ENCODE results near the gene PLEKHG5.
"Not testable (repeated sequence)": the region's sequence is repeated elsewhere in the genome, so short reads cannot be mapped to it uniquely, and the experiment has no call there.

Gene PLEKHG5

DNA sequence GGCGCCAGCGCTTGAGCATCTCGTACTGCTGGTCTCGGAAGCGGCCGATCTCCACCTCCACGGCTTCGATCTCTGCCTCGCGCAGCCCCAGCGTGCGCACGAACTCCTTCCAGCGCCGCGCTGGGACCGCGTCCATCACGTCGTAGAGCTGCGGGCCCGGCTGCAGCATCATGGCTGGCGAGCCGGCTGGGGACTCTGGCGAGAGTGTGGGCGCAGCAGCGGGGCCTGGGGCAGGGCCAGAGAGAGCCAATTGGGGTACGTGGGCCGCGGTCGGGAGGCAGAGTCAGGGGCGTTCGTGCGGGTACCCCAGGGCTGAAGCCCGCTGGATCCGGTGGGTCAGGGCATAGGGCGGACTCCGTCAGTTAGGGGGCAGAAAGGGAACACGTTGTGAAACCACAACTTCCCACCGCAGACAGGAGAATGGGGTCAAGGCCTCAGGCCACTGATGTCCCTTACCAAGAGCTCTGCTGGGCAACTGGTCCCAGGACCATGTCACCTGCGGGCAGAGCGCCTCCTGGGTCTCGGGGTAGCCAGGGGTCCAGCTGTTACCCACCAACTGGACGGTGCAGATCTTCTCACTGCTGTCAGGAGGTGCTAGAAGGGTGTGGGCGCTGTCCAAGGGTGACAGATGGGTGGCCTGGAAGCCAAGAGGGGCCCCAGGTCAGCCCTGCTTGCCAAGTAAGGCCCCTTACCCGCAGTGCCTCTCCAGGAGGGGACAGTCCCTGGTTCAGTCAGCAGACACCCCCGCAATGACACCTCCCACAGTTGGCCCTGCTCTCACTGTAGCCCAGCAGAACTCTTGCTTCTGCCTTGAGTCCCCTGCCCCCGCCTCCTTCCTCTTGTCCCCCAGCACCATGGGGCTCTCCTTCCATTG lies 29.7 kb downstream of the PLEKHG5 start:
- no peak for DNase-seq

DNA sequence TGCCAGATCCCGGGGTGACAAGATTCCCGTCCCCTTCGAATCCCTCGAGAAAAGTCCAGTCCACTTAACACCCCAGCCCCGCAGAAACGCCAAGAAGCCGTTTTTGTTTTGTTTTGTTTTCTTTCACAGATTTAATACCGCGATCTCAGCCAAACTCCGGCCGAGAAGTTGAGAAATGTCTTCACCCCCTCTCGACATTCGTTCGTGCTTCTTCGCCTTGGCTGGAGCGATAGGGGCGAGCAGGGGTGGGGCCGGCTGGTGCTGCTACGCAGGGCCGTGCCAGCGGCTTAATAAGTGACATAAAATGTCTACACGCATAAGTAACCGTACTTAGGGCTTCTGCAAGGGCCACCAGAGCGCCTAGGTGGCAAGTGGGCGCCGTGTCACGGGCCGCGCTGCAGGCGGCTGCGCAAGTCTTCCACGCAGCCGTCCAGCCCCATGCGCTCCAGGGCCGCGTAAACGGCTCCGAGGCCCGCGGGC lies 30.4 kb downstream of the PLEKHG5 start:
- DNase-seq = no peak

DNA sequence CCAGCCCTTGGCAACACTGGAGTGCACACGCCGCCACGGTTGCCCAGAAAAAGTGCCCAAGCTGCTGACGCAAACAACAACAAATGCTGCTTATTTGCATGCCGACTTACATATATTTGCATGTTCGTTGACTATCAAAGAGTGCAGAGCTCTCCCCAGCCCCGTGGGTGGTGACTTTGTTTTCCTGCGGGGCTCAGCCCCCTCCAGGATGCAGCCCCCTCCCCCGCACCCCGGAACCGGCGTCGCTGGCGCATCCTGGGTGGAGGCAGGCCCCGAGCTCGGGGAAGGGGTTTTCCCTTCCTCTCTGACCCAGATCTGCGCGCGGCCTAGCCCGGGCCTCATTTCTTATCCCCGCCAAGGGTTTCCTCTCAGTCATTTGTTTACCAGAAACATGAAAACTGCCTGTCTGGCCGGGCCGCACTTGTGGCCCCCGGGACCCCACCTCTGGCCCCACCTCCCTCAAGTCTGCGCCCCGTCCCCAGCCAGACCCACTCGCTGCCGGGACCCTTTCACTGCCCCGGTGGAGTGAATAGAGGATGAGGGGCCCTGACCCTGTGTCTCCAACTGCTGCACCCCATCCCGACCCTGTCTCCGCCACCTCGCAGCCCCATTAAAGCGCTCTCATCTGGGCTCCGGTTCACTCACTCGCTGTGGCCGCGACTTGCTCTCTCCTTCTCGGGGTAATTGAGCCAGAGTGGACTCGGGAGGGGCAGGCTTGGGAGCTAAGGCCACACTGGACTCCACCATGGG lies 31.0 kb downstream of the PLEKHG5 start:
- DNase-seq = no peak

DNA sequence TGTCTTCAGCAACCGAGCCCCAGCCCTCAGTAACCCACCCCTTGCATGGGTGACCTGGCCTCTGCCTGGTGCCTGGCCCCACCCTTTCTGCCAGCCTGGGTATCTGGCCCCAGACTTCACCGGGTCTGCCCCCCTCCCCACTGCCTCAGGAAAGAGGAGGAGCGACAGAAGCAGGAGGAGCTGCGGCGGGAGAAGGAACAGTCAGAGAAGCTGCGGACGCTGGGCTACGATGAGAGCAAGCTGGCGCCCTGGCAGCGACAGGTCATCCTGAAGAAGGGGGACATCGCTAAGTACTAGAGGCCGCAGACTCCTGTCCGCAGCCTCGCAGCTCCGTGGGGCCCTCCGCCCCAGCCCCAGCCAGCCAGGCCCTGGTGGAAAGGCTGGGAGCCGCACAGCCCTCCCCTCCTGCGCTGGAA lies 31.6 kb downstream of the PLEKHG5 start:
- DNase-seq = no peak

DNA sequence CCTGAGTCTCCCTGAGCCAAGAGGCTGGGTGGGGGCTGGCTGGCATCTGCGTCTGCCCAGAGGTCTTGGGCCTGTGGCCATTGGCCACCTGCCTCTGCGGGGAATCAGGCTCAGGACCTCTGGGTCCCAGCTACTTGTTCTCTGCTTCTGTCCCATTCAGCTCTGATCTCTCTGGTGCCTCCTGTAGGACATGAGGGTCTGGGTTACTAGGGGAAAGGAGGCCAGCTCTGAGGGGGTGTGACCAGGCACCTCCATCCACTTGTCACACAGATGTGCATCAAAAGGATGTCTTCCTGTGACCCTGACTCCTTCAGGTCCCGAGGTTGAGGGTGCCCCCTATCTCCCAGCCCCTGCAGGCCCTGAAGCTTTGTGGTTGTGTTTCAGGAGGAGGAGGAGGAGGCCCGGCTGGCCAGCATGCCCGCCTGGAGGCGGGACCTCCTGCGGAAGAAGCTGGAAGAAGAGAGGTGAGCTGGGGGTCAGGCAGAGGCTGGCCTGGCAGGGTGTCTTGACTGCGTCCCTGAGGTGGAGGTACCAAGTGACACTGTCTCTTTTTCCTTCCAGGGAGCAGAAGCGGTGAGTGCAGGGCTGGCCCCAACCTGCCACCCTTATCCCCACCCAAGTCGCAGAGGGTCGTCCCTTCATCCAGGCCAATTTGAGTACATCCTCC lies 34.5 kb downstream of the PLEKHG5 start:
- no peak for DNase-seq

DNA sequence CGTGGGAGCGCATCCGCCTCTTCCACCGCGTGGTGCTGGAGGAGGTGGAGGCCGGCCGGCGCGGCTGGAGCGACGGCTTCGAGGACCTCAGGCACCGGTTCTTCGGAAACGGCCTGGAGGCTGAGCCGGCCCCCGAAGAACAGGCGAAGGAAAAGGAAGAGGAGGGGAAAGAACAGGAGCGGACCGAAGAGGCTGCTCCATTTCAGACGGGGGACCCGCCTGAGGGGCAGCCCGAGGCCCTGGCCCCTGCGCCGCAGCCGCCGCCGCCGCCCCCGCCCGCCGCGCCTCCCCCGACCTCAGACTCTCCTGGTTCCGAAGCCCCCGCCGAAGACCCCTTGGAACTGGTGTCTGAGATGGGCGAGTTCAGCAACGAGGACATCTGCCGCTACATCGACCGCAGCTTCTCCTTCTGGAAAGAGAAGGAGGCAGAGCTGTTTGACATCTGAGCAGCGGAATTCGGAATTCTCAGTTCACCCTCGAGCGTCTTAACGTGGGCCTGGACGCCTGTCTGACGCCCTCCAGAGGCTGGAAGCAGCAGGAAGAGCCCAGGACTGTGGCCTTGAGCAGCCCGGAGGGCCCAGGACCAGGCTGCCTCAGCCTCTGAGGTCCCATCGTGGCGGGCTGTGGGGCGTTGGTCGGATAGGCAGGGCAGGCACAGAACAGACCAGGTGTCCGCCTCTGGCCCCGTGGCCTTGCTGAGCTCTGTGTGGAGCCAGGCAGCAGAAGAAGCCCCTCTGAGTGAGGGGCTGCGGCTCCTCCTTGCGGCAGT lies 35.5 kb downstream of the PLEKHG5 start:
- DNase-seq = not testable (repeated sequence)

DNA sequence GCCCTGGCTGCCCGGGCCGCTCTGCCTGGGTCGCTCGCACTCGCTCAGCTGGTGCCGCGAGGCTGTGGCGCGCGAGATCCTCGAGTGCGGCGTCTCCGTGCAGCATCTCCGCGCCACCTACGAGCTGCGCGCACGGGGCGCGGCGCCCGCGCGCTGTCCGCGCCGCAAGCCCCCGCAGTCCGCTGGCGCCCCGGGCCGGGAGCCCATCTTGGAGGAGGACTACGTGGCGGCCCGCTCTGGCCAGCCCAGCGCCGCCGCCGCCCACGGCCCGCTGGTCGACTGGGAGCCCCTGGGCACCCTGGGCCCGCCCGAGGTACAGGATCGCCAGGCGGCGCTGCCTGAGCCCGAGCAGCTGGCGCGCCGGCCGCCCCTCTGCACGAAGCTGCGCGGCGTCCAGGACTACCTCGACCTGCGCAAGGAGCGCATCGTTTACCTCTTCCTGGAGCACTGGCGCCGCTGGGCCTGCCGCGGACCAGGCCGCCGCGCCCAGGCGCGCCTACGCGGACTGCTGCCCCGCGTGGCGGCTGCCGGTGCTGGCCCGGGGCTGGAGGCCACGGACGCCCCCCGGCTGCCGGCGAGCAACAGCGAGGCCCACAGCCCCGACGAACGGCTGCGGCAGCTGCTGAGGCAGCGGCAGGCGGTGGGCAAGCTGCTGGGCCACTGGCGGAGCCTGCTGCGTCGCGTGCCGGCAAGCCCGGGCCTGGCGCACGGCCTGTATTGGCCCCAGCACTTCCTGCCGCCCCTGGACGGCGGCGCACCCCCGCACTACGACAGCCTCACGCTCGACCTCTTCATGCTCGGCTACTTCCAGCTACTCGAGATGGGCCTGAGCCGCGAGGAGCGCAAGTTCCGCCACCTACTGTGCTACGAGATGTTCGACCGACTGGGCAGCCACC lies 36.4 kb downstream of the PLEKHG5 start:
- DNase-seq = no peak

DNA sequence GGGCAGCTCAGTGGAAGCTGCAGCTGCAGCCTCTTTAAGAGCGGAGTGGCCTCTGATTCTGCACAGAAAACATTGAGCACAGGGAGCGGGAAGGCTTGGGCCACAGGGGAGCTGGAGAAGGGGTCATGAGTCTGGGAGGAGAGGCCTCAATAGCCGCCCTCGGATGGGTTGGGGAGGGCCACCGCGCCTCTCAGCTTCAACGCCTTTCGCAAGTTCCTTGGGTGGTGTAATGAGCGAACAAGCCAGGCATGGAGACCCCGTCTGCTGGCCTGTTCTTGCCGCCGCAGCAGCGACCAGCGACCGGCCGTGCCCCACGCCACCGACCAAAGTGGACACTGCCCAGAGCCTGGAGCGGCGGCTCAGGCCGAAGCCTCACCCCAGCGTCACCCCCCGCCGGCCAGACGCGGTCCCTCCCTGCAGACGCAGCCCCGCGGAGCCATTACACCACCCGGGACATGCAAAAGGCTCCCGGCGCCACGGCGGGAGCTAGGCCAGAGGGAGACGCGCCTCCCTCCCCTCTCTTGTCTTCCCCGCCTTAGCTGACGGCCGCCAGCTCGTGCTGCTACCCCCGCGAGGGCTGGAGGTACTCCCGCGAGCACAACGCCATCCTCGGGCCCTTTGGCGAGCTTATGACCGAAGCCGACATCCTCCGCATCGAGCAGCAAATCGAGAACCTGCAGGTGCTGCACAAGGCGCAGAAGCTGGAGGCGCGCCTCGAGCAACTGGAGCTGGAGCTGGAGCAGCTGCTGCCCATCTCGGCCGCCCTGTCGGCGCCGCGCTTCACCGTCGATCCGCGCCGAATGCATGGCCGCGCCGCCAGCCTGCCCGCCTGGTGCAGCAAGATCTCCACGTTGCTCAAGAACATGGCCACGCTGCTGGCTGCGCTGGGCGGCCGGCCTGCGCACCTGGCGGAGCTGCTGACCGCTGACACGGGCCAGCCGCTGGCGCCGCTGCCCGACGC lies 37.3 kb downstream of the PLEKHG5 start:
- not testable (repeated sequence) for DNase-seq

DNA sequence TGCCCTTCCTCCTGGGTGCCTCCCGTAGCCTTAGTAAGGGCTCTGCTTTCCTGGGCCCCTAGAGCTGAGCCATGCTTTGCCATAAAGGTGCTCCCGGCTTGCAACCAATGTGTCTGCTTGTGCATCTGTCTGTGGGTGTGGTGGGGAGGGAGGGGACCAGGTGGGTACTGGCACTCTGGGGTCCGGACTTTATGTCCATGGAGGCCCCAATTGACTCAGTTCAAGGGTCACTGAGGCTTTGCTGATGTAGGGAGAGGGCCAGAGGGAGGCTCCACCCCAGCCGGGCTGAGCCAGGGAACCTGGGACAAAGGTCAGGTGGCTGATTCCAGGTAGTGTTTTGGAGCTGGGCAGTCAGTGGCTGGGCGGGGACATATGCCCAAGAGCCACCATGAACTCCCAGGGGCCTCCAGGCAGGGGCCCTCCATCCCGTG lies 40.5 kb downstream of the PLEKHG5 start:
- DNase-seq = no peak

DNA sequence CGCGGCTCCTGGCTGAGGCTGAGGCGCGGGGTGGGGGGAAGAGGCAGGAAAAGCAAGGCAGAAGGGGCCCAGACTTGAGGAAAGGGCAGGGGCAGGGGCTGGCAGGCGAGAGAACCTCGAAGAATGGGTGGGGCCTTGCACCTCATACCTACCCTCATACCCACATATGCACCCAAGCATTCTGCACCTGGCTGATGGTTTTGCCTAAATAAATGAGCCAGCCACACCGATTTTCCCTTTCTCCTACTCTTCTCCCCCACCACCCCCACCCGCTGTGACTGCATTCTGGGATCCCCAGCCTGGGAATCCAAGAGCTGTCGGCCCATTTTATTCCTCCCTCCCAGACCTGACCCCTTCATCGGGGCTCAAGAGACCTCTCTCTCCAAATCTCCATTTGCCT lies 41.0 kb downstream of the PLEKHG5 start:
- not testable (repeated sequence) for DNase-seq

DNA sequence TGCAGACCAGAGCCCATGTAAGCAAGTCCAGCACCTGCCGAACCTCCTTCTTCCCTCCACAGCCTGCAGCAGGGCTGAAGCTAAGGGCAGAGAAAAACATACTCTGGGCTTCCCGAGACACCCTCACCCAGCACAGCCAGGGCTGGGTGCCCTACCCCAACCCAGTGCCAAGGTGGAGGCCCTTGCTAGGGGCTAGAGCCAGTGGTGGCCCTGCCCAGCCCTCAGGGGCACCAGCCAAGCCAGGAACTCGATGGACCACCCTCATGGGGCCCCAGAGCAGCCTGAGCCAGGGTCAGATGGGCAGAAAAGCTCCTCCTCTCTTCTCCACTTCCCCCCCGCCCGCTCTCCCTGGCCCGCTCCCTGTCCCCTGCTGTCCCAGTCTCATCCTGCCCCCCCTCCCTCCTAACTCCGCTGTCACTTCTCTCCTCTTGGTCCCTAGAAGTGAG lies 41.4 kb downstream of the PLEKHG5 start:
- no peak for DNase-seq

DNA sequence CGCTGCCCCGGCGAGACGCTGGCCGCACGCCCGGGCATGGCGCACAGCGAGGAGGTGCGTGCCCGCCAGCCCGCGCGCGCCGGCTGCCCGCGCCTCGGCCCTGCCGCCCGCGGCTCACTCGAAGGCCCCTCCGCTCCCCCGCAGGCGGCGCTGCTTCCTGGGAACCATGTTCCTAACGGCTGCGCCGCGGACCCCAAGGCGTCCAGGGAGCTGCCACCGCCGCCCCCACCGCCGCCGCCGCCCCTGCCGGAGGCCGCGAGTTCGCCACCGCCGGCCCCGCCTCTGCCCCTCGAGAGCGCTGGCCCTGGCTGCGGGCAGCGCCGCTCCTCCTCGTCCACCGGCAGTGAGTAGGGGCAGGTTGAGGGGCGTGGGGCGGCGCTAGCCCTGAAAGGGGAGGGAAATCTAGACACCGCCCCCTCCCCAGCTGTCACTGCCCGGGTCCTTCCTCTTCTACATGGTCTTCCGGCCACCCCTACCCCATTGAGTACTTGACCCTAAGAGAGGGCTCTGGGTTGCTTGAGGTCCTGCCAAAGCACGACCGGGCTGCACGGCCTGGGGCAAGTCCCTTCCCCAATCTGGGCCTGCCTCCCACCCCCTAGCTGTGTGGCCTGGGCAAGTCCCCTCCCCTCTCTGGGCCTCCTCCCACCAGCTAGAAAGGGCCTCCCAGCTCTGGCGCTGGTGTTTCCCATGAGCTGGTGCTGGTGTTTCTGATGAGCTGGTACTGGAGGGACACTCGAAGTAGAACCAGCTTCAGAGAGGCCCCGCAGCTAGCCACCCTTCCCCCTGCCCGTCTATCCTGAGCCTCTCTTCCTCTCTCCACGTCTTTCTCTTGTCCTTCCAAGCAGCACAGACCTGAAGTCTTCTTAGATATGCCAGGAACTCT lies 42.5 kb downstream of the PLEKHG5 start:
- peak; percentile 47 to 74 for DNase-seq

DNA sequence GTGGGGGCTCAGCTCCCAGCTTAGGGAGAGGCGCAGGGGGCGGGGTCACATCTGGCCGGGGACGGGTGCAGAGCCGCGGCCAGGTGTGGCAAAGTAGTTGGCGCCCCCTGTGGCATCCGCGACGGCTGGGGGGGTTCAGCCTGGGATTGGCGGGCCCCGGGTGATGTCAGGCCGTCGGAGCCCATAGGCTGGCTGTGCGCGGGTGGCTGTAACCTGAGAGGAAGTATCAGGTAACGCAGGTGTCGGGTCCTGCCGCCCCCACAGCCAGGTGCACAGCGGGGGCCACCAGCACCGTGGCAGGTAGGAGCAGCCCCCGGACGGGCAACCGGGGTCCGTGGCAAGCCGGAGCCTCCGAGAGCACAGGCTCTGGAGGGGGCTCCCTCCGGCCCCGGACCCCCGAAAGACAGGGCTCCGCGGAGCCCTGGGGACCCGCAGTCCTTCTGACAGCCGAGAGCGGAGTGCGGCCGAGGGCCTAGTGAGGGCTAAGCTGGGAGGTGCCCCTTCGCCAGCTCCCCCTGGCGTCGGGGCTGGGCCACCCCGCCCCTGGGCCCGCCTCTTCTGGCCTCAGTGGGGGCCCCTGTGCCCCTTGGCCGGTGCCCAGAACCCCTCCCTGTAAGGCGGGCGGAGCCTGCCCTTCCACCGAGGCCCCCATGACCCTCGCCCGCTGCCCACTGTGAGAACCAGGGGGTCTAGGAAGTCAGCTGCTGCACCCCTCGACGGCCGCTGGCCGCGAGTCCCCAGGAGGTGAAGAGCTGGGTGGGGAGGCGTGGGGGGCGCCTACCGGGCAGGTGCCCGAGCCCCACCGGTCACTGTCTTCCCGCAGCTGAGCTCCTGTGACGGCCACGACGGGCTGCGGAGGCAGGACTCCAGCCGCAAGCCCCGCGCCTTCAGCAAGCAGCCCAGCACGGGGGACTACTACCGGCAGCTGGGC lies 43.4 kb downstream of the PLEKHG5 start:
- peak; percentile 56 to 81 for DNase-seq

DNA sequence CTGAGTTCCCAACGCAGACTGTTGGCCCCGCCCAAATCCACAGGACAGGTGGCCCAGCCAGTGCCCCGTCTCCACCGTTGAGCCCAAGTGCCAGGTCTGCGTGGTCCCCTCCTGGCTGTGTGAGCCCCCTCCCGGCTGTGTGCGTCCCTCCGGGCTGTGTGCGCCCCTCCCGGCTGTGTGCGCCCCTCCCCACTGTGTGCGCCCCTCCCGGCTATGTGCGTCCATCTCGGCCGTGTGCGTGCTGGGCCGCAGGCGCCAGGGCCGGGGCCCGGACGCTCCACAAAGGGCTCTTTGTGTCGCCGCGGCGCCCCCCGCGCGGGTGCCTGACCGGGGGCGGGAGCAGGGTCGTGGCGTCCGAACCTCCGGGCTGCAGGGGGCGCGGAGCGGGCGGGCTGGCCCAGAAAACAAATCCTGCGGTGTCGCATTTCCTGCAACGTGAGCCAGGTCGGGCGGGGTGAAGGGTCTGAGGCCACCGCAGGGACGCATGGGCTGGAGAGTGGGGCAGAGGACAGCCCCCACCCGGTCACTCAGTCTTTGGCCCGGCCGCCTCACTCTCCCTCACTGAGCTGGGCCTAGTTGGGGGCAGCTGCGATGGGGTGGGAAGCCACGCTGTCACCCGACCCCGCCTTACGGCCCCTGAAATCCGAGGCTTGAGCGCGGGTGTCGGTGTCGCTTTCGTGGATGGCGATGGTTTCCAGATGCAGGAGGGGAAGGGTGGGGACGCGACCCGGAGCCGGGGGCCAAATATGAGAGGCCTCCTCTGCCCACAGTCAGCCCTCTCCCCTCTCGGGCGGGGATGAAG lies 44.2 kb downstream of the PLEKHG5 start:
- DNase-seq = no peak

DNA sequence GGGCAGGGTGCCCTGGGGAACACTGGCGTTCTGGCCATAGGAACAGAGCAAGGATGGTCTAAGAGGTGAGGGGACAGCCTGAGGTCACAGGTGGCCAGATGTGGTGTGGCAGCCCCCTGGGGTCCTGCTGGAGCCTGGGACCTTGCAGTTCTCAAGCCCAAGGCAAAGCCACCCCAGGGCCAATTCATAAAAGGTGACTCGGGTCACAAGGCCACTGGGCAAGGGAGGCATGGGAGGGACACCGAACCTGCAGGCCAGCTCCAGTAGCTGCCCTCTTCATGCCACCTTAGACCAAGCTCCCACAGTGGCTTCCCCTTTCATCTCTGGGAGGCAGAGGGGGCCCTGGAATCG lies 44.8 kb downstream of the PLEKHG5 start:
- DNase-seq = no peak

DNA sequence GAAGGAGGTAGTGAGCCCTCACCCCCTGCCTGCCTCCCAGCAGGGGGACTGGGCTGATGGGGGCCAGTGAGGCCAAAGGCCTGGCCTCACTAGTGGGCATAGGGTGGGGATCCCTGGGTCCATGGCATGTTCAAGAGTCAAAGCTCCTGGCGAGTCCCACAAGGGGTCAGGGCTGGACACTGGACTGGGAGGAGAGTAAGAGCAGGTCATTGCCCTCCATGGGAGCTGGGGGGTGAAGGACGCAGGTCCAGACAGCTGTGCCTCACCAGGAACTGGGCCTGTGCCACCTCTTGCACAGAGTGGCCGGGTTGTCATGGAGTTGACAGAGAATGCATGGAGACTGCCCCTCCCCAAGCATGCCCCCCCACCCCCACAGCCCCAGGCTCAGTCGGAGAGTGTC lies 45.5 kb downstream of the PLEKHG5 start:
- DNase-seq = not testable (repeated sequence)
